ENCODE results near the gene PPM1B.
"Not testable (repeated sequence)": the region's sequence is repeated elsewhere in the genome, so short reads cannot be mapped to it uniquely, and the experiment has no call there.

The PPM1B gene

DNA sequence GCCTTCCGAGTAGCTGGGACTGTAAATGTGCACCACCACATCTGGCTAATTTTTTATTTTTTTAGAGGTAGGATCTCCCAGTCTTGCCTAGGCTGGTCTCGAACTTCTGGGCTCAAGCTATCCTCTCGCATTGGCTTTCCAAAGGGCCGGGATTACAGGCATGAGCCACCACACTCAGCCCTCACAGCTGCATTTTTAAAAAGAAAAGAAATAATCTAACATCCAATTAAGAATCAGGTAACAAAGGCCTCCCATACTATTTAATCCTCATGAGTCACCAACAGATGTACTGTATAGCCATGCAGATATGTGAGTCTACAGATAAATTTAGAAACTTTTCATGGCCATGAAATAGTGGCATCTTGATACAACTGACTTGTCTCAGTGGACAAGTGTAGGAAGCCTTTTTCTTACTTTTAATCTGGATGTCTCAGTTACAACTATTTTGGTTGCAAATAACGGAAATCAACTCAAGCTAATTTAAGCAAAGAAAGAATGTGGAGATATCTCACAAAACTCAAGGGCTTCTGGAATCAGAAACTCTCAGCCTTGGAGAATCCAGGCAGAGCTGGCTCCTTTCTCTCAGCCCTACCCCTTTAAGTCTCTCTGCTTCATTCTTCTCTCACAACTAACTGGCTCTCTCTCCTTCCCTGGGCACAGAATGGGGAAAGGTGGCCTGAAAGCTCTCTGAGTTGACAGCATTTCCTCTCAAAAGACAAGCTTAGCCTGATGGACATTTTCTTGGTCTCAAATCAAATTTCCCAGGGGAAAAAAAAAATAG is 12.8 kb upstream of the PPM1B start:
- DNase-seq (ENCODE audit: low read depth in 1 of 2, low spot score in 1 of 2): no peak

- no peak for DNase-seq (ENCODE audit: low read depth in 1 of 2, low spot score in 1 of 2)
These were observed 4.9 kb upstream of the PPM1B start for GRCh38 chr2:44163777-44164176.

DNA sequence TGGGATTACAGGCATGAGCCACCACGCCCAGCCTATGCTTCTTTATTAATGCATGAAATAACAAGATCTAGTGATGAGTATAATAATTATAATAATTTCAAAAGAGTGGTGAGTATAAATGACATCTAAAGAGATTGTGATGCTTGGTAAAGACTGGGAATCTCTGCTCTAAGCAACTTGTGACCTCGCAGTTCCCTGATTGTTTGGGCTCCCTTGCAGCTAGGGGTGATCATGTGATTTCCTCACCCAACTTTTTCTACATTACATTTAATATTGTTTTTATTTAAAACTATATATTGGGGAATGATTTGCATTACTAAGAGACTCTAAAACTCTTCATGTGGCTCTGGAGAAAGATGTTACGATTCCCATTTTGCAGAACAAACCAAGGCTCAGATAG is 4.1 kb upstream of the PPM1B start:
- DNase-seq (ENCODE audit: low read depth in 1 of 2, low spot score in 1 of 2): no peak

DNA sequence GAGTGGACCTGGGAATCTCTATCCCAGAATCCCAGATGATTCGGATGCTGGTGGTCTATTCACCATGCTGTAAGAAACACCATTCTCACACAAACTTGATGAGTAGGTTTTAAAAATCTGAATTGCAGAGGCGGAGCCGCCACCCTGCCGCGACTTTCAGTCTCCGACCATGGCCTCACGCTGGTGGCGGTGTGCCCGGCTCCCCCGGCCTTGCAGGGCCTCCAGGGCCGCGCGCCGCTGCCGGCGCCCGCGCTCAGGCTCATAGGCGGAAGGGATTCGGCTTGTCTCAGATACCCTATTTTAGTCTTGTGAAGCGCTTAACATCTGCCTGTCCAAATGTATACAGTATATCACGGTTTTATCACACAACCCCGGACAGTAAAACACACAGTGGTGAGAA is 2.6 kb upstream of the PPM1B start:
- DNase-seq (ENCODE audit: low read depth in 1 of 2, low spot score in 1 of 2): no peak

GRCh38 chr2:44167311-44167907 is 1.3 kb upstream of the PPM1B start:
- no peak for DNase-seq (ENCODE audit: low read depth in 1 of 2, low spot score in 1 of 2)

DNA sequence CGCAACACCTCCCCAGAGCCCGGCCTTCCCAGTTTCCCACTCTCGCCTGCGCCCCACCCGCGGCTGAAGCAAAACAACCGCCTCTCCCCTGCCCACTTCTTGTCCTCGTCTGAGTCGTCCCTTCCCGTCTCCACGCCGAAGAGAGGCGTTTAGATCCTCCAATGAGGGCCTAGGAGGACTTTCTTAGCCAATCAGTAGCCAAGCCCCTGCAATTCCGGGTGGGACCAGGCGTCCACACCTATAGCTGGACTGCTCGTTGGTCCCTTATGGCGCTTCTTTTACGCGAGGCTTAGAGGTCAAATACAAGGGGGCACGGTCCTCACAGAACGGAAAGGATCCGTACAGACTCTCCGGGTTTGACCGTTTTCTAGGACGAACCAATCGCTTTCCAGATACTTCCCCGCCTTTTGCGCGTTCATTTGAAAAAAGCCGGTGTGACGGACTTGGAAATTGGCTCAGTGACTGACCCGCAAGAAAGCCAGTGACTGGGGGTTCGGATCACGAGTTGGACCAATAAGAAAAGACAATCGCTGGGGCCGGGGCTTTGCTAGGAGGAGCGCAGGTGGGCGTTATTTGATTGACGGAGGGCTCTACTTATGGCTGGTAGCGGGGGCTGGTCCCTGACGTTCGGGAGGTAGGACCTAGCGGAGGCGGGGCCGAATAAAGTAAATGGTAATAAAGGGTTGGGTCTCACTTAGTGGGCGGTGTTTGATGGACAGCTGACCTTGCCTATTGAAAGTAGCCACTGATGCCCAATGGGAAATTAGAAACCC is 581 bp upstream of the PPM1B start:
- DNase-seq (ENCODE audit: low read depth in 1 of 2, low spot score in 1 of 2): peak; percentile 90 to 93

DNA sequence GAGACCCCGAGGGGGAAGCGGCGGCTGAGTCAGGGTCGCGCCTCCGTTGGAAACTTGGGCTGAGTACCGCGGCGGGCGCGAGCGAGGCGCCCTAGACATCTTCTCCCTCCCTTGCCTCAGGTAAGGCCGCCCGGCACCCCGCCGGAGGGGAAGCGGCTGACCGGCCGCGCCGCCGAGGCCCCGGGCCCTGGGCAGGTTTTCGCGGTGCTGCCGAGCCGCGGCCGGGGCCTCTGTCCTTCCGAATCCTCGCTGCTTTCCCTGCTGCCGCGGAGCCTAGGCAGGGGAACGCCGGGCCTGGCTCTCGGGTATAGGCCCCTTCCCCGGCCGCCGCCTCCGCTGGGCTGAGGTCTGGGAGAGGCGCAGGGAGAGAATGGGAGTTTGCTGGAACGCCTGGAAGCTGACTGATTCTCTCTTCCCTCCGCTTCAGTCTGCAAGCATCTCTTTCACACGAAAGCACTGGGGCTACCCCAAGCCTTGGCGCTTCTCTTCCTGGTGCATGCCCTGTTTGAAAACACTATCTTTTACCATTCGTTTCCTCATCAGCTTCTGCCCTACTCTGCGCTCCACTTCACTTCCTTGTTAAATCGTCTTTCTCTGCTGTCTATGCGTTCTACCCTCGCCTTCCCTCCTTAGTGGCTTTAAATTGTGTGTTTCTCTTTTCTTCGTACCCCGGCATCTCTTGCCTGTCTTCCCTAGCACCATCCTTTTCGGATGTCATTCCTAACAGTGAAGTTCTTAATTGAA is 652 bp downstream of the PPM1B start:
- peak in 1 of 2 donors; percentile 10 for DNase-seq (ENCODE audit: low read depth in 1 of 2, low spot score in 1 of 2)

- DNase-seq (ENCODE audit: low read depth in 1 of 2, low spot score in 1 of 2): no peak
These were observed 1.6 kb downstream of the PPM1B start for GRCh38 chr2:44170311-44170717.

- no peak for DNase-seq (ENCODE audit: low read depth in 1 of 2, low spot score in 1 of 2)
These were observed 2.3 kb downstream of the PPM1B start for GRCh38 chr2:44171018-44171417.

DNA sequence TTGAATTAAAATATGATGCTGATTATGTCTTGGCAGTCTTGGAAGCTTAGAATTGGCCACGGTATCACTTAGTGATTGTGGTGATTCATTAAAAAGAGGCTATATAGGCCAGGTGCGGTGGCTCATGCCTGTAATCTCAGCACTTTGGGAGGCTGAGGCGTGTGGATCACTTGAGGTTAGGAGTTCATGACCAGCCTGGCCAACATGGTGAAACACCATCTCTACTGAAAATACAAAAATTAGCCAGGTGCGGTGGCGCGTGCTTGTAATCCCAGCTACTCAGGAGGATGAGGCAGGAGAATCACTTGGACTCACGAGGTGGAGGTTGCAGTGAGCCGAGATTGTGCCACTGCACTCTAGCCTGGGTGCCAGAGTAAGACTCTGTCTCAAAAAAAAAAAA is 2.8 kb downstream of the PPM1B start:
- DNase-seq (ENCODE audit: low read depth in 1 of 2, low spot score in 1 of 2): not testable (repeated sequence)

- no peak for DNase-seq (ENCODE audit: low read depth in 1 of 2, low spot score in 1 of 2)
These were observed 3.9 kb downstream of the PPM1B start for GRCh38 chr2:44172576-44172975.

DNA sequence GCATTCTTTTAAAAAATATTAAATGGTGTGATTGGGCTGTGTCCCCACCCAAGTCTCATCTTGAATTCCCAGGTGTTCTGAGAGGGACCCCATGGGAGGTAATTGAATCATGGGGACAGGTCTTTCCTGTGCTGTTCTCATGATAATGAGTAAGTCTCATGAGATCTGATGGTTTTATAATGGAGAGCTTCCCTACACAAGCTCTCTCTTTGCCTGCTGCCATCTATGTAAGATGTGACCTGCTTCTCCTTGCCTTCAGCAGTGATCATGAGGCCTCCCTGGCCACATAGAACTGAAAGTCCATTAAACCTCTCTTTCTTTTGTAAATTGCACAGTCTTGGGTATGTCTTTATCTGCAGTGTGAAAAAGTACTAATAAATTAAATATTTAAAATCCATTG is 10.3 kb downstream of the PPM1B start:
- no peak for DNase-seq (ENCODE audit: low read depth in 1 of 2, low spot score in 1 of 2)

- DNase-seq (ENCODE audit: low read depth in 1 of 2, low spot score in 1 of 2): no peak
These were observed 13.0 kb downstream of the PPM1B start for GRCh38 chr2:44181648-44182047.

- DNase-seq (ENCODE audit: low read depth in 1 of 2, low spot score in 1 of 2): no peak
These were observed 15.4 kb downstream of the PPM1B start for GRCh38 chr2:44184106-44184505.

DNA sequence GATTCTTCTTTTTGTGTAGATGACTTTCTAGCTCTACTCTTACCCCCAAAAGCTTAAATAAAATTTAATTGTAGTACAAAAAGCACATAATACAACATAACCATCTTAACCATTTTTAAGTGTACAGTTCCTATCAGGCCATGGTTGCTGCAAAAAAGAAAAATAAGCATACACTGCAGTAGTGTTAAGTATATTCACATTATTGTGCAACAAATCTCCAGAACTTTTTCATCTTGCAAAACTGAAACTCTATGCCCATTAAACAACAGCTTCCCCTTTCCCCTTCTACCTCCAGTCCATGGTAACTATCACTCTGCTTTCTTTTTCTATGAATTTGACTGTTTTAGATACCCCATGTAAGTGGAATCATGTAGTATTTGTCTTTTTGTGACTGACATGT is 18.1 kb downstream of the PPM1B start:
- DNase-seq (ENCODE audit: low read depth in 1 of 2, low spot score in 1 of 2): no peak

DNA sequence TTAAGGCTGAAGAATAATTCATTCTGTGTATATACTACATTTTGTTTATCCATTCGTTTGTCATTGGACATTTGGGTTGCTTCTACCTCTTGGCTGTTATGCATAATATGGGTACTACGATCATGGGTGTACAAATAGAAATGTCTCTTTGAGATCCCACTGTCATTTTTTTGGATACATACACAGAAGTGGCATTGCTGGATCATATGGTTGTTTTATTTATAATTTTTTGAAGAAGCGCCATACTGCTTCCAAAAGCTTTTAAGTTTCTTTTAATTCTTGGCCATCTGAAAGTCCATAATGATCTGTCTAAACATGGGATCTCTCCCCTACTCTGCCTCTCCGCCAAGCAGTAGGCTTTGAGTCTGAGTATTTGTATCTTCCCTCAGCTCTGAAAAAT is 18.6 kb downstream of the PPM1B start:
- DNase-seq (ENCODE audit: low read depth in 1 of 2, low spot score in 1 of 2): no peak

- DNase-seq (ENCODE audit: low read depth in 1 of 2, low spot score in 1 of 2): no peak
These were observed 20.0 kb downstream of the PPM1B start for GRCh38 chr2:44188696-44189095.

DNA sequence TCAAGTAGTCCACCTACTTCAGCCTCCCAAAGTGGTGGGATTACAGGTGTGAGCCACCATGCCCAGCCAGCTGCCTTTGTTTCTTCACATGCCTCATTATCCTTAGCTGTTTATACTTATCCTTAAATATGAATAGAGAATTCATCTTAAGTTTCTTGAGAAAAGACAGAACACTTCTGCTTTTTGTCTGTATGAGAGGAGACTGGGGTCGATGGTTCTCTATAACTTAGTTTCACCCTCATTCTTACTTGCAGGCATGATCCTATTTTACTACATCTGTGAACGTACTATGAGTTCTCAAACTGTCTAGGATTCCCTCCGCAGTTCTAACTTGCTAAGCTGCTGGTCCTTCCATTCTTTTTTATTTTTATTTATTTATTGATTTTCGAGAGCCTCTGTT is 20.4 kb downstream of the PPM1B start:
- DNase-seq (ENCODE audit: low read depth in 1 of 2, low spot score in 1 of 2): no peak

DNA sequence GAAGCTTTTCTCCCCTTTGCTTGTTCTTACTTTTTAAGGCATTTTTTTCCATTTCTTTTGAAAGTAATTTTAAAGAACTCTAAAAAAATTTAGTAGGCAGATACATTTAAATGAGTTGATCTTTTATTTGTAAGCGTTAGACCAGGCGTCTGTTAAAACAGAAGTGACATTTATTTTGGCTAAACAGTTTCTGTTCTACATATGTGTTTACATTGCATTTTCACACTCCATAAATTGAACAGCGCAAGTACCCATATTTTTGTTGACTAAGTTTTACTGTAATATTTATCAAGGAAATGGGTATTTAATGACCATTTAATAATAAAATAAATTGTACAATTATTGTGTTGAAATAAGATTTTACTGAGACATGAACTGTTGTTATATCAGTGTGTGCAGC is 21.9 kb downstream of the PPM1B start:
- DNase-seq (ENCODE audit: low read depth in 1 of 2, low spot score in 1 of 2): no peak

- DNase-seq (ENCODE audit: low read depth in 1 of 2, low spot score in 1 of 2): no peak
These were observed 23.1 kb downstream of the PPM1B start for GRCh38 chr2:44191739-44192138.

DNA sequence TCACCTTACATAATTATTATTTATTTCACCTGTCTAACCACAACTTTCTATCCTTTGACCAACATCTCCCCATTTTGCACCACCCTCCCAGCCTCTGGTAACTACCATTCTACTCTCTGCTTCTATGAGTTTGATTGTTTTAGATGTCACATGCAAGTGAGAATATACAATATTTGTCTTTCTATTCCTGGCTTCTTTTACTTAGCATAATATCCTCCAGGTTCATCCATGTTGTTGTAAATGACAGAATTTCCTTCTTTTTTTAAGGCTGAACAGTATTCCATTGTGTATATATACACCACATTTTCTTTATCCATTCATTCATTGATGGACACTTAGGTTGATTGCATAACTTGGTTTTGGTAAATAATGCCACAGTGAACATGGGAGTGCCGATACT is 24.0 kb downstream of the PPM1B start:
- no peak for DNase-seq (ENCODE audit: low read depth in 1 of 2, low spot score in 1 of 2)

- DNase-seq (ENCODE audit: low read depth in 1 of 2, low spot score in 1 of 2): no peak
These were observed 27.0 kb downstream of the PPM1B start for GRCh38 chr2:44195714-44196113.

Data from activated T-helper 1 cell treated with anti-CD3 and anti-CD28 coated beads, Interleukin-2, amount 50 U/mL, for 16 hours (primary cell).